GM19467 (cell line): Measurements from ENCODE around the gene MRAP2.
"Not testable (repeated sequence)": the region's sequence is repeated elsewhere in the genome, so short reads cannot be mapped to it uniquely, and the experiment has no call there.

ENCODE experiments used
- ATAC-seq: cut with Tn5 transposase; IDR thresholded peaks from one replicate; pipeline ENCODE4 v1.9.1; 2021; ENCODE audit warnings: mild to moderate bottlenecking, moderate library complexity; ENCODE audit not compliant: unreplicated experiment

Gene MRAP2

GRCh38 chr6:84028350-84028749, 5.2 kb upstream of the MRAP2 start:
- no peak for ATAC-seq

- ATAC-seq: not testable (repeated sequence)
Measured at GRCh38 chr6:84032000-84032399, 1.6 kb upstream of the MRAP2 start.

- ATAC-seq: no peak
Measured at GRCh38 chr6:84035484-84035883, 1.9 kb downstream of the MRAP2 start.

GRCh38 chr6:84037425-84038089, 4.0 kb downstream of the MRAP2 start:
- no peak for ATAC-seq

GRCh38 chr6:84042603-84043002, 9.0 kb downstream of the MRAP2 start:
- no peak for ATAC-seq

GRCh38 chr6:84043555-84043954, 10.0 kb downstream of the MRAP2 start:
- no peak for ATAC-seq

GRCh38 chr6:84046755-84047154, 13.2 kb downstream of the MRAP2 start:
- ATAC-seq: no peak

GRCh38 chr6:84048588-84048987, 15.0 kb downstream of the MRAP2 start:
- ATAC-seq: no peak

- ATAC-seq: no peak
Measured at GRCh38 chr6:84050408-84050807, 16.8 kb downstream of the MRAP2 start.

- no peak for ATAC-seq
Measured at GRCh38 chr6:84052204-84052882, 18.8 kb downstream of the MRAP2 start.

GRCh38 chr6:84052883-84053241, 19.3 kb downstream of the MRAP2 start:
- no peak for ATAC-seq

- no peak for ATAC-seq
Measured at GRCh38 chr6:84055647-84056046, 22.1 kb downstream of the MRAP2 start.

GRCh38 chr6:84057908-84058307, 24.3 kb downstream of the MRAP2 start:
- ATAC-seq: no peak

- ATAC-seq: no peak
Measured at GRCh38 chr6:84059082-84059481, 25.5 kb downstream of the MRAP2 start.

GRCh38 chr6:84061174-84061573, 27.6 kb downstream of the MRAP2 start:
- ATAC-seq: no peak

GRCh38 chr6:84061613-84062398, 28.2 kb downstream of the MRAP2 start:
- no peak for ATAC-seq

GRCh38 chr6:84062519-84063154, 29.1 kb downstream of the MRAP2 start:
- ATAC-seq: no peak

- ATAC-seq: no peak
Measured at GRCh38 chr6:84065693-84066290, 32.2 kb downstream of the MRAP2 start.

GRCh38 chr6:84066536-84066935, 33.0 kb downstream of the MRAP2 start:
- no peak for ATAC-seq

GRCh38 chr6:84068873-84069272, 35.3 kb downstream of the MRAP2 start:
- ATAC-seq: not testable (repeated sequence)

- ATAC-seq: no peak
Measured at GRCh38 chr6:84072442-84072997, 38.9 kb downstream of the MRAP2 start.
